UCSD-AML1 (cell line): ENCODE measurements around the gene SEMA3F.

Experiments
- DNase-seq: peaks from one replicate; lab custom pipeline; 2025; ENCODE audit not compliant: unreplicated experiment; lab: John Stamatoyannopoulos, UW

The SEMA3F gene

DNA sequence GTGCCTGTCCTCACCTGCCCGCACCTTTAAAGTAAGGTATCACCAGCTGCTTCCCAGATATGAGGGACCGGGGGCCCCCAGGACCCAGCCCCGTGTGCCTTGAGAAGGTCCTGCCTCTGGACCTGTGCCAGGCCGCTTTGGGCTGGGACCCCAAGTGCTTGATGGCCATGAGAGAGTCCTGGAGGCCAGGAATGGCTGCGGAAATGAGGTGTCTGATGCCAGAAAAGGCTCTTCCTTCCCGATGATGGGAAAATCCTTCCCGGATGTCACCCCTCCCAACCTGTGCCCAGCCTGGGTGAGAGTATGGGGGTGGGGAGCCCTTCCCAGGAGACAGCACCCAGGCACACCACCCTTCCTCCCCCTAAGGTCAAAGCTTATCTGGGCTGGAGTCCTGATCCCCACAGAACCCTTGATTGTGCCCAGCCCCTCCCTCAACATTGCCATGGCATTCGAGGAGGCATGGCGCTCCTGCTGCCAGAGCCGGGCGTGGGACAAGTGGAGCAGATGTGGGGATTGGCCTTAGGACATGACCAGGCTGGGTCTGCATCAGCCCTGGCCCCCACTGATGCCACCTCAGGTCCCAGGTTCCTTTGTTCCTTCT, 14.2 kb downstream of the SEMA3F start:
- DNase-seq = no peak

DNA sequence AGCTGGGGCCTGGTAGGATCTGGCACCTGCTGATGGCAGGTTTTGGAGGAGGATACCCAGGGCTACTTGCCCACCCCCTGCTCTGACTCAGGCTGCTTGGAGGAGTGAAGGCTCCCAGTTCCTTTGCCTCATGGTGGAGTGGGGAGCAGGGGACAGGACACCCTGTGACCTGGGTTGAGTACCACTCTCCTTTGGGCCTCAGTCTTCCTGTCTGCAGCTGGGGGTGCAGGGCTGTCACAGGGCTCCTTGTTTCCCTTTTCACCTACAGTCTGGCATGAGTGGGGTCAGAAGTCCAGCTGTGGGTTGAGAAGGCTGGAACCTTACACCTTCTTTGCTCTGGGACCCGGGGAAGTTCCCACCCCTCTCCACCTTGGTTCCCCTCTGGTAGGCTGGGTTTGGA, 14.7 kb downstream of the SEMA3F start:
- DNase-seq = no peak

DNA sequence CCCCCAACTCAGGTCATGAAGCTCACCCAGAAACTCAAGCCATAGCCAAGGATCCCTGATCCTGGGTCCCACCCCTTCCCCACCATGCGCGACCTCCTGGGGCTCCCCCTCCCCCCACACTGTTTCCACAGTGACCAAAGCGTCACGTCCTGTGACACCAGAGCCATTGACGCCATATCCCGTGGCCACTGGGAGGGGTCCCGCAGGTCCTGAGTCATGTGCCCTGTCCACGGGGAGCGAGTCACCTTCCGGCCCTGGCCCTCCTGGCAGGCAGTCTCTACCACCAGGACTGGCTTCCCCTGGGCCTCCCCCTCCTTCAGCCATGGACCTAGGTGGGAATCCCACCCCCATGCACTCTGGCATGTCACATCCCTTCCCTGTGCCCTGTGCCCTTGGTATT, 15.6 kb downstream of the SEMA3F start:
- peak; percentile 75 for DNase-seq

GRCh38 chr3:50171540-50172301, 16.6 kb downstream of the SEMA3F start:
- DNase-seq = no peak

- no peak for DNase-seq
Observed at GRCh38 chr3:50172626-50173220, 17.6 kb downstream of the SEMA3F start.

DNA sequence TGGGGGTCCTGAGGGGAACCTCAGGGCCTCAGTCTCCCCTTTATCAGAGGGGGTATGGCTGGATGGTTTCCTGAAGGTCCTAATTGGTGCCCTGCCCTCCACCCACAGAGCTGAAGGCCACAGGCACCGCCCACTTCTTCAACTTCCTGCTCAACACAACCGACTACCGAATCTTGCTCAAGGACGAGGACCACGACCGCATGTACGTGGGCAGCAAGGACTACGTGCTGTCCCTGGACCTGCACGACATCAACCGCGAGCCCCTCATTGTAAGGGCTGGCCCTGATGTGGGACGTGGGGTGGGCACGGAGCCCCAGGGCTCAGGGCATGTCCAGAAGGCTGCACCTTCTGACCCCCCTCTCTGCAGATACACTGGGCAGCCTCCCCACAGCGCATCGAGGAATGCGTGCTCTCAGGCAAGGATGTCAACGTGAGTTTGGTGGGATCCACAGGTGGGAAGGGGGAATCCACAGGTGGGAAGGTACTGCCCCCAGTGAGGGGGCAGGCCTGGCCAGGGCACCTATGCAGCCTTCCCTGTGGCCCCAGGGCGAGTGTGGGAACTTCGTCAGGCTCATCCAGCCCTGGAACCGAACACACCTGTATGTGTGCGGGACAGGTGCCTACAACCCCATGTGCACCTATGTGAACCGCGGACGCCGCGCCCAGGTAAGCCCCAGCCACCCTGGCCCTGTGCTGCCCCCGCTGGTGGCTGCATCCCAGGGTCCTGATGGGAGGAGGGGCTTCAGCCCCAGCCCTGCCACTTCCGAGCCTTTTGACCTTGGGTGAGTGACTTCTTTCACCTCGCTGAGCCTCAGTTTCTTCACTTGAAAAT, 18.8 kb downstream of the SEMA3F start:
- peak; percentile 31 for DNase-seq

DNA sequence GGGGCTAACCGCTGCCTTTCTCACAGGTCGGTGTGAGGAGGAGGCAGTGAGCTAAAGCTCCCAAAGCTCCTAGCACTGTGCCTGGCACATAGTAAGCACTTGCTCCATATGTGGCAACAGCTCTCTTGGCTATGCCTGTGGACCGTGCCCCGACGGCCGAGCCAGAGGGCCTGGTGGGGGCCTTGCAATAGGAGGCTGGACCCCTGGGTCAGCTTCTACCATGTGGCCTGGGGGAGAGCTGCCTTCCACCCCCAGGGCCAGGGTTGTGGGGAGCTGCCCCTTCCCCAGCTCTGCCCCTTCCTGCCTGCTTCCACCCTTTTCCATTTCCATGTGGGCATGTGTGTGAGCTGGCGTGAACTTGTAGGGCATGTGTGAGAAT, 19.4 kb downstream of the SEMA3F start:
- no peak for DNase-seq

- no peak for DNase-seq
Observed at GRCh38 chr3:50174947-50175524, 19.9 kb downstream of the SEMA3F start.

- DNase-seq = no peak
Observed at GRCh38 chr3:50177346-50177745, 22.2 kb downstream of the SEMA3F start.

GRCh38 chr3:50179710-50180109, 24.6 kb downstream of the SEMA3F start:
- no peak for DNase-seq

DNA sequence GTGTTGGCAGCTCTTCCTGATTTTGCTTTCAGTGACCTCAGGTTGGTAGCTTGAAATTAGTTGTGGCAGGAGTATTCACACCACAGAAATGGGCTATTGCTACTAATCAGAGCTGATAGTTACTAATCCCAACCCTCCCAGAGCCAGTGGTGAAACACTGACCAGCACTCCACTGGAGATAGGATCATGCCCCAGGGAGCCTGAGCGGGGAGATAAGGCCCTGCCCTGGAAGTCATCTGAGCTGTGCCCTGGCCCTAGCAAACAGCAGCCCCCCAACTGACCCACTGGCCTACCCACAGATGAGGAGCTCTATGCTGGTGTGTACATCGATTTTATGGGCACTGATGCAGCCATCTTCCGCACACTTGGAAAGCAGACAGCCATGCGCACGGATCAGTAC, 26.9 kb downstream of the SEMA3F start:
- DNase-seq = no peak

GRCh38 chr3:50182533-50183099, 27.5 kb downstream of the SEMA3F start:
- DNase-seq = no peak

DNA sequence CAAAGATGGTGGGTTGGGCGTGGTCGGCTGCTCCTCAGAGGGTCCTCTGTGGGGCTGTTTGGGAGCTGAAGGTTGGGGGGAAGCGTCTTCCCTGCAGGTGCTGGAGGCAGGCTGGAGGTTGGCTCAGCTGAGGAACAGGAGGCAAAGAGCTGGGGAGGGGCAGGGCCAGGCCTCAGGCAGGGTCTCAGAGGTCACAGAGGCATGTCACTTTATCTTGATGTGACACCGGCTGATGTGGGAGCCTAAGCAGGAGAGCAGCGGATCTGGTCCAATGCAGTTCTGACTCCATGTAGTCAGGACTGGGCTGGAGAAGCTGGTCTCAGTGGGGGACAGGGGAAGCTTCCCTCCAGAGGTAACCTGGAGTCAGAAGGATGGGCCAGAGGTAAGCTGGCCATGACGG, 28.6 kb downstream of the SEMA3F start:
- DNase-seq = no peak

GRCh38 chr3:50184242-50184978, 29.3 kb downstream of the SEMA3F start:
- no peak for DNase-seq

GRCh38 chr3:50185230-50185629, 30.1 kb downstream of the SEMA3F start:
- DNase-seq = no peak

- DNase-seq = no peak
Observed at GRCh38 chr3:50186096-50186495, 31.0 kb downstream of the SEMA3F start.

- DNase-seq = no peak
Observed at GRCh38 chr3:50187750-50188149, 32.6 kb downstream of the SEMA3F start.

GRCh38 chr3:50189274-50189673, 34.1 kb downstream of the SEMA3F start:
- DNase-seq = peak; percentile 80

DNA sequence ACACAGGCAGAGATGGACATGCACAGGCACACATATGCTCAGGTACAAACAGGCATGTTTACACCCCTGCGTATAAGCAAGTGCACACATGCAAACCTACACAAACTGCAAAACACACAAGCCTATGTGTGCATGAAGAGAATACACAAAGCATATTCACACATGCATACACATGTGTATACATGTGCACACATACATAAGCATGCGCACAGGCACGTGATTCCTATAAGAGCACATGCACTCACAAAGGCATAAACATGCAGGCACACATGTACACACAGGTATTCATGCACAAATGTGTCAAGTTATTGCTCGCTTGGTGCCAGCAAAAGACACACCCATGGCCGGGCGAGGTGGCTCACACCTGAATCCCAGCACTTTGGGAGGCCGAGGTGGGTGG, 34.9 kb downstream of the SEMA3F start:
- no peak for DNase-seq

- peak; percentile 28 for DNase-seq
Observed at GRCh38 chr3:50190936-50191660, 36.0 kb downstream of the SEMA3F start, which contains the start of gene GNAT1. TSS of gene GNAT1 (plus strand) at chr3:50191610. CDS start at chr3:50191726, 116 bp downstream.
